K562 (cell line): ENCODE measurements around the gene SERAC1. TPM values are rescaled to one million over a fixed set of nuclear protein-coding genes. Genes with fewer than 3 reads are reported as not detected.

Experiments
- BCL6 ChIP-seq: fragments of 250-450 bp; sonication (Bioruptor Pico); IDR thresholded peaks from 2 replicates; pipeline ENCODE4 v1.4.0; 2020
- C11orf30 ChIP-seq: fragments of 450-650 bp; IDR thresholded peaks from 2 replicates; pipeline ENCODE4 v1.6.1; 2016; ENCODE audit warnings: low read depth, mild to moderate bottlenecking
- CUX1 ChIP-seq: fragments of 200-800 bp; sonication (Bioruptor generic); IDR thresholded peaks from 2 replicates; pipeline ENCODE4 v1.6.1; 2016; ENCODE audit warnings: missing genetic modification characterization, missing compliant biosample characterization
- EHMT2 ChIP-seq: fragments of 450-650 bp; IDR thresholded peaks from 2 replicates; pipeline ENCODE4 v1.6.1; 2018; ENCODE audit warnings: antibody characterized with exemption
- MEIS2 ChIP-seq: fragments of 450-650 bp; IDR thresholded peaks from 2 replicates; pipeline ENCODE4 v1.6.1; 2014; ENCODE audit warnings: mild to moderate bottlenecking; ENCODE audit not compliant: partially characterized antibody
- MYC ChIP-seq, 2 experiments: fragments of 250-450 bp in 1 of 2; sonication (Bioruptor Pico) in 1 of 2; IDR thresholded peaks; 2 replicates each; pipeline versions ENCODE4 v1.5.1 to v1.6.1; 2012 to 2021; ENCODE audit warnings: low read depth in 2 of 2, borderline replicate concordance in 1 of 2, improper control_type of control experiment in 1 of 2, low read length in 1 of 2, mild to moderate bottlenecking in 1 of 2, moderate library complexity in 1 of 2
- POLR3G ChIP-seq: IDR thresholded peaks from 2 replicates; pipeline ENCODE4 v1.6.1; 2011; ENCODE audit not compliant: insufficient read length, insufficient replicate concordance; ENCODE audit errors: extremely low read depth
- SMARCA4 ChIP-seq: fragments of 450-650 bp; IDR thresholded peaks from 2 replicates; pipeline ENCODE4 v1.6.1; 2016
- TCF15 ChIP-seq: fragments of 250-450 bp; sonication (Bioruptor Pico); IDR thresholded peaks from 2 replicates; pipeline ENCODE4 v1.8.0; 2022; ENCODE audit warnings: moderate library complexity, mild to moderate bottlenecking, inconsistent platforms
- ZBTB9 ChIP-seq: fragments of 450-650 bp; formaldehyde crosslinking; IDR thresholded peaks from 2 replicates; pipeline ENCODE4 v1.4.0; 2020; ENCODE audit warnings: mild to moderate bottlenecking, moderate library complexity
- ZFPM2 ChIP-seq: fragments of 250-450 bp; sonication (Bioruptor Pico); IDR thresholded peaks from 2 replicates; pipeline ENCODE4 v1.5.1; 2022; ENCODE audit warnings: mild to moderate bottlenecking
- ZNF217 ChIP-seq: sonication (generic); formaldehyde crosslinking; IDR thresholded peaks from 2 replicates; pipeline ENCODE4 v1.8.0; 2022; ENCODE audit warnings: mild to moderate bottlenecking, missing genetic modification reagents
- ZNF232 ChIP-seq: sonication (generic); formaldehyde crosslinking; IDR thresholded peaks from 2 replicates; pipeline ENCODE4 v1.8.0; 2022; ENCODE audit warnings: mild to moderate bottlenecking, missing genetic modification reagents
- ZNF507 ChIP-seq: conservative IDR thresholded peaks from 2 replicates; pipeline ENCODE4 v1.6.1; 2017; ENCODE audit warnings: missing genetic modification characterization, missing compliant biosample characterization
- ZNF644 ChIP-seq: fragments of 200-800 bp; sonication (Bioruptor generic); IDR thresholded peaks from 2 replicates; pipeline ENCODE4 v1.6.1; 2016; ENCODE audit warnings: low read depth, missing genetic modification characterization, missing compliant biosample characterization
- ZNF766 ChIP-seq: fragments of 200-800 bp; sonication (Bioruptor generic); conservative IDR thresholded peaks from 2 replicates; pipeline ENCODE4 v1.6.1; 2016; ENCODE audit warnings: missing genetic modification characterization, missing compliant biosample characterization
- polyA plus RNA-seq, 8 experiments: library from polyadenylated mRNA; depleted of rRNA in 4 of 8; stranded (reverse) in 5 of 8; unstranded in 3 of 8; fragments of >200 nt; fragmentation: Nextera tagmentation in 2 of 8; fragmentation: Illumina TruSeq in 1 of 8; extraction: Ambion mirVana in 2 of 8; extraction: Trizol in 1 of 8; gene quantifications; 2 replicates each; pipeline versions ENCODE4 v1.2.1 to v1.2.3, GENCODE V29; 2011 to 2014; ENCODE audit warnings: inconsistent platforms in 1 of 8, missing spikeins in 1 of 8
- total RNA-seq, 7 experiments: library from RNA; depleted of rRNA in 6 of 7; stranded (reverse); fragments of >200 nt in 6 of 7; fragmentation: Illumina TruSeq in 2 of 7; extraction: Trizol in 2 of 7; gene quantifications; 2 replicates each; pipeline versions ENCODE4 v1.2.1 to v1.2.3, GENCODE V29; 2011 to 2021; ENCODE audit warnings: low replicate concordance in 1 of 7
- TF ChIP-seq, protein P1 (sequence below): fragments of 250-450 bp; sonication (Bioruptor Pico); IDR thresholded peaks from 2 replicates; pipeline ENCODE4 v1.4.0; 2020; ENCODE audit warnings: mild to moderate bottlenecking, moderate library complexity, borderline replicate concordance

SERAC1 gene
- total and polyA plus RNA-seq, 9 of the 15 experiments (the other 6 are each of a cell fraction or from before 2014, with no cell fraction given) = 1.8 to 6.2 (median 2.8) TPM

DNA sequence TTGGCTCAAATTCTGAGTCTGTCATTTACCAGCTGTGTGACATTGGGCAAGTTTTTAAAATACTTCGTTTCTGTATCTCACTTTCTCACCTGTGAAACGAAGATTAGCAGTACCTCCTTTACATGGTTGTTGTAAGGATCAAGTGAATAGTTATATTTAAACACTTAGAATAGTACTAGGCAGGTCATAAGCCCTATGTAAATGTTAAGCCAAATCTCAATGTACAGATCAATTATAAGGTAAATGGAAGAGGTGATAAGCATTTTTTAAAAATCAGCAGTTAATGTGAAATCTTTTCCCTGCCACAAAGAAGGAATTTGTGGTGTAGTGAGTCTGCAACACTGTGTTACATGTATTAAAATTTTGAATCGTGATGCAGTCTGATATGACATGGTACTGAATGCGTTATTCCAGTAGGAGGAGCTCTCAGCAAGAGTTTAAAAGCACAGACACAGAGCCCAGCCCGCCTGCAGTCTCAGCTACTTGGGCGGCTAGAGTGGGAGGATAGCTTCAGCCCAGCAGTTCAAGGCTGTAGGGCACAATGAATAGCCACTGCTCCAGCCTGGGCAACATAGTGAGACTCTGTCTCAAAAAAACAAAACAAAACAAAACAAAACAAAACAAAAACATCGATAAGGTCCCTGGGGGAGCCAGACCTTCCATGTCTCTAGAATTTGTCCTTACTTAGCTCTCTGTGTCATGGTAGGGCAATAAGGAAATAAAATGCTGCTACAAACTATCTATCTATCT is 46.0 kb upstream of the SERAC1 start (continued):
- no peak for TF ChIP-seq TCF15 (CRISPR knock-in tag)
- no peak for TF ChIP-seq C11orf30
- no peak for TF ChIP-seq ZNF766 (CRISPR knock-in tag)
- no peak for TF ChIP-seq ZBTB9 (CRISPR knock-in tag)
- TF ChIP-seq ZFPM2 (CRISPR knock-in tag) = no peak
- TF ChIP-seq EHMT2 = peak; percentile 60; the same call in 1 of the 2 replicates
- TF ChIP-seq BCL6 (CRISPR knock-in tag) = no peak
- TF ChIP-seq ZNF644 (tag) = no peak
- no peak for TF ChIP-seq ZNF507 (tag)
- no peak for TF ChIP-seq ZNF232 (CRISPR knock-in tag)
- TF ChIP-seq ZNF217 (CRISPR knock-in tag) = no peak
- TF ChIP-seq POLR3G = no peak
- TF ChIP-seq, protein P1, sequence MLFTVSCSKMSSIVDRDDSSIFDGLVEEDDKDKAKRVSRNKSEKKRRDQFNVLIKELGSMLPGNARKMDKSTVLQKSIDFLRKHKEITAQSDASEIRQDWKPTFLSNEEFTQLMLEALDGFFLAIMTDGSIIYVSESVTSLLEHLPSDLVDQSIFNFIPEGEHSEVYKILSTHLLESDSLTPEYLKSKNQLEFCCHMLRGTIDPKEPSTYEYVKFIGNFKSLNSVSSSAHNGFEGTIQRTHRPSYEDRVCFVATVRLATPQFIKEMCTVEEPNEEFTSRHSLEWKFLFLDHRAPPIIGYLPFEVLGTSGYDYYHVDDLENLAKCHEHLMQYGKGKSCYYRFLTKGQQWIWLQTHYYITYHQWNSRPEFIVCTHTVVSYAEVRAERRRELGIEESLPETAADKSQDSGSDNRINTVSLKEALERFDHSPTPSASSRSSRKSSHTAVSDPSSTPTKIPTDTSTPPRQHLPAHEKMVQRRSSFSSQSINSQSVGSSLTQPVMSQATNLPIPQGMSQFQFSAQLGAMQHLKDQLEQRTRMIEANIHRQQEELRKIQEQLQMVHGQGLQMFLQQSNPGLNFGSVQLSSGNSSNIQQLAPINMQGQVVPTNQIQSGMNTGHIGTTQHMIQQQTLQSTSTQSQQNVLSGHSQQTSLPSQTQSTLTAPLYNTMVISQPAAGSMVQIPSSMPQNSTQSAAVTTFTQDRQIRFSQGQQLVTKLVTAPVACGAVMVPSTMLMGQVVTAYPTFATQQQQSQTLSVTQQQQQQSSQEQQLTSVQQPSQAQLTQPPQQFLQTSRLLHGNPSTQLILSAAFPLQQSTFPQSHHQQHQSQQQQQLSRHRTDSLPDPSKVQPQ = no peak
- TF ChIP-seq MEIS2 = no peak
- no peak for TF ChIP-seq SMARCA4
- TF ChIP-seq MYC (IDR thresholded peaks at IDR 0.05; ENCODE audit: low read depth, low read length) = no peak
- no peak for TF ChIP-seq MYC (CRISPR knock-in tag; IDR thresholded peaks at IDR 0.05; ENCODE audit: borderline replicate concordance, low read depth)
- TF ChIP-seq CUX1 (CRISPR knock-in tag) = no peak
